SW 1271 (cell line): Measurements from ENCODE around the gene FBLN2.

Experiments used
- DNase-seq, 2 experiments: peaks; one replicate each; lab custom pipeline; 2025; lab: John Stamatoyannopoulos, UW

Gene FBLN2

DNA sequence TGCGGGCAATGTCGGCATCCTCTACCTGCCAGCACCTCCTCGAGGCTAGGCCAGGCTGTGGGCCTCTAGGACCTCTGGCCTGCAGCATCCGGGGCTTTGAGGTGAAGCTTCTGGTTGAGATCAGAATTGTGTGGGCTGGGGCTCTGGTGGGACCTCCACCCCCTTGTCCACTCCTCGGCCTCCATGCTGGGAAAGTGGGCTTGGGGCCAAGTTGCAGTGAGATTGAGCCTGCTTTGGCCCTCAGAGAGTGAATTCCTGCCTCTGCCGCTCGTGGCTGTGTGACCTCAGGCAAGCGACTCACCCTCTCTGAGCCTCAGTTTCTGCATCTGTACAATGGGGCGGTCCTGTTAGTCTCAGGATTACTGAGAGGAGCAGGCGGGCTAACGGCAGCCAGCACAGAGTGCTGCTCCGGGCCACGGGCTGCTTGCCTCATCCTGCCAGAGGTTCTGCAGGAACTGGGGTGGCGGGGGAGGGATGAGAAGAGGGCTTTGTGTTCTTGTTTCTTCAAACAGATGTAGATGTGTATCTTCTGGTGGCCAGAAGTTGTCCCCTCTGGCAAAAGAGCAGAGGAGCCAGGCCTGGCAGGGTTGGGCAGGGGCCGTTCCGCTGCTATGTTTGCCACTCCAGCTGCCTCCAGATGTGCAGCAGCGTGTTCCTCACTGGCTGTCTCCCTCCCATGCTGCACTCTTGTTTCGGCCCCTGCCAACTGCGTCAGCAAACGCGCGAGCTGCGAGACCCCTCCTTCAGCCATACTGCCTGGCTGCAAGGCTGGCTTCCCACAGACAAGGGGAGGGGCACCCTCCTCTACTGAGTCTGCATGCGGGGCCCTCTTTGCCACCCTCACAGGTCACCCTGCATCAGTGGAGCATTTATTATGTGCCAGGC is 33.7 kb downstream of the FBLN2 start:
- DNase-seq: no peak

DNA sequence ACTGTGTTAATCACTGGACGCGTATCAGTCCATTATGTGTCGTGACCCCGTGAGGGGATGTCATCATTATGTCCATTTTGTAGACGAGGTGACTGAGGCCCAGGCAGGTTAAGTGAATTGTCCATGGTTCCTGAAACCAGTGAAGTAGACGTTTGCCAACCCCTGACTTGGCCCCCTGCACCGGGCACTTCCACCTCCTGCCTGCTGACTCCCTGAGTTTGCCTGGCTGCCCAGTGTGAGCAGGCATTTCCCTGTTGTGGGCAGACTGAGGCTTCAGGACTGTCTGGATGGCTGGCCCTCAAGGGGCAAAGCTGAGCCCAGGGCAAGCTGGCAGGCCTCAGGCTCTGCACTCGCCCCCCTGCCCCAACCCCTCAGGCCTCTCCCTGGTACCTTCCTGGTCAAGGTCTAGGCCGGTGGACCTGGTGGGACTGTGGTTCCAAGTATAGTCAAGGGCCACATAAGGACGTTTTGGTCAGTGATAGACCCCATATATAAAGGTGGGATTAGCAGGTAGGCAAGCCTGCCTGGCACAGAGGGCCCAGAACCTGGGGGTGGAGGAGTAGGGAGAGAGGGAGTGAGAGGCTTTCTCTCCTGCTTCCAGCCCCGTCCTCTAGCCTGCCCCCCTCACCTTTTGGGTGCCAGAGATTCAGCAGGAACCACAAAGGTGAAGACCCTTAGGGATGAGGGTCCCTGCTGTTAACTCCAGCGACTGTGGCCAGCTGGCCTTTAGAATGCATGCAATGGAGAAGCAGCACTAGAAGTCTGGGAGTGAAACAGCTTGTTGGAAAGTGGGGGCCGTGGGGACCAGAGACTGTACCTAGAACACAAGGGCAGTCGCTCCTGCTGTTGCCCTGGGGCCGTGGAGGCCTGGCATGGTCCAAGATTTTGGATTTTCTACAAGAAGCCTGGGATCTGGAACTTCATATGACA is 34.6 kb downstream of the FBLN2 start:
- DNase-seq: no peak

DNA sequence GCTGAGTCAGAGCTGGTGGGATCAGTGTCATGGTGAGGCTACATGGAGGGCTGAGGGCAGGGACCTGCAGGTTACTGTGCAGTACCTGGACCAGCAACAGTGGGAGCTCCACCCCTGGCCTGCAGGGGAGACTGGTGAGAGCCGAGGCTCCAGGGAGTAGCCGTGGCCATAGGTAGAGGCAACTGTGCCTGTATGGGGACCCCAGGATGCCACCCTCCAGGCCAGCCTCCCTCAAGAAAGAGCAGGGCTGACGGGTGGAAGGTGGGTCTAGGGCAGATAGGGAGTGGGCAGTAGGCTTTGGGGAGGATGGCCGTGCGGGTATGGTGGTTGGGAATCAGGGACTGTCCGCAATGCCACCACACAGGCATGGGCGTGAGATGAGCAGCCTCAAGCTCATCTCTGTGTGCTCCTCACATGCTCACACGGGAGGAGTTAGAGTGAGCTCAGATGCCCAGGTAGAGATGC is 35.5 kb downstream of the FBLN2 start:
- DNase-seq: no peak

DNA sequence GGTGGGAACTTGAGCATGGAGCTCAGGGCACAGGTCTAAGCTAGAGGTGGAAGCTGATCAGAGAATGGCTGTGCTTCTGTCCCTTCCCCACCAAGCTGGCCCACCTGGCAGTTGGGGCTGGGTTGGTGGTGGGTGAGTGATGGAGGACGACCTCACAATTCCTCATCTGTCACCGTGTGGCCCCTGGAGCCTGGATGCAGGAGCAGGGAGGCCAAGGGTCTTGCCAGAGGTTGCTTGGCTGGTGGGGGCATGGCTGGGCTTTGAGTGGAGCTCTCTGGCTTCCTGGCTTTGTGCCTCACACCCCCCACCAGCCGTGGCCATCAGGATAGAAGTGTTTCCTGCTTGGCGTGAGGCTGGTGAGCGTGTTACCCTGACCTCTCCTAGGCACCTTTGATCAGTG is 36.0 kb downstream of the FBLN2 start:
- DNase-seq: no peak

DNA sequence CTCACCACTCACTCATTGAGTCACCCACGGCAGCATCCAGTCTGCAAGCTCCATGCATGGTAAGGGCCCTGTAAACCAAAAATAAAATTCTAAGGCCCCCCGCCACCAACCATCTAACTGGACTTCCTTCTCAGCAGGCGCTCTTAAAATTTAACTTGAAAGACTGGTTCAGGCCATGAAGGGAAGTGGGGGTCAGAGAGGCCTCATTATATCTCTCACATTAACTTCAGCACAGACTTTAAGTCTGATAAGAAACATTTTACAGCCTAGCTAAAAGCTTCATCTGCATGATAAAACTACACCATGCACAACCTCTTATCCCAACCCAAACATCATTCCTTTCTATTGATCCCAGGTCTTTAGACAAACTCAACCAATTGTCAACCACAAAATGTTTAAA is 38.5 kb downstream of the FBLN2 start:
- no peak for DNase-seq

DNA sequence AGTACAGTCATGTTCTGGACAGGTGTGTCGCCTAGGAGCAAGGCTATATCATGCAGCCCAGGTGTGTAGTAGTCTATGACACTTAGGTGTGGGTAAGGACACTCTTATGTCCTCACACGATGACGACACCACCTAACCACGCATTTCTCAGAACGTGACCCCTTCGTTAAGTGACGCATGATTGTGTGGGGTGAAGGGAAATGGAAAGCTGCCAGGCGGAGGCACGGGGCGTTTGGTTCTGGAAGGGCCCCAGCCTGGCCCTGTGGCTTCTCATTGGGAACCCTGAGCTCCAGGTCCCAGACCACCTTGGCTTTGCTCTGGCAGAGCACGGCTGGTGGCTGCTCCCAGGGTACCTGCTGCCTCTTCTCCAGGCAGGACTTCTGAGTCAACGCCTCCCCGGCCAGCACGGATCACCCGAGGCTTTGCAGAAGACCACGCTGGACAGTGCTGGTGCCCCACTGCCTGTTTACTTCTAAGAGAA is 39.3 kb downstream of the FBLN2 start:
- no peak for DNase-seq

DNA sequence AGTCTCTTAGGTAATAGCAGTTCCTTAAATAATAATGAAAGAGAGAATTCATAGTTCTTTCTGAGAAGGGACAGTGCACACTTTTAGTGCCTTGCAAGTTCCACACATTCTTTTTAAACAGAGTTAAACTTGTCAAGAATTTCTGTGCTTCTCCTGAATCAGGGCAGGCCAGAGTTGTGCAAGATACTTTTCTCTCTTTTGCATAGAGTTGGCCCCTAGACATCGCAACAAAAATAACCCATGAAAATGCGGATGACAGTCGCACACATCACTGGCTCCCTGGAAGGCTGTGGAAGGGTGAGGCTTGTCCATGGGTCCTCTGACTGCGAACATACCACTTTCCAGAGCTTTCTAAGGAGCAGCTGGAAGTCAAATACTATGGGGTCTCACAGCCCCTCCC is 40.1 kb downstream of the FBLN2 start:
- DNase-seq: no peak

DNA sequence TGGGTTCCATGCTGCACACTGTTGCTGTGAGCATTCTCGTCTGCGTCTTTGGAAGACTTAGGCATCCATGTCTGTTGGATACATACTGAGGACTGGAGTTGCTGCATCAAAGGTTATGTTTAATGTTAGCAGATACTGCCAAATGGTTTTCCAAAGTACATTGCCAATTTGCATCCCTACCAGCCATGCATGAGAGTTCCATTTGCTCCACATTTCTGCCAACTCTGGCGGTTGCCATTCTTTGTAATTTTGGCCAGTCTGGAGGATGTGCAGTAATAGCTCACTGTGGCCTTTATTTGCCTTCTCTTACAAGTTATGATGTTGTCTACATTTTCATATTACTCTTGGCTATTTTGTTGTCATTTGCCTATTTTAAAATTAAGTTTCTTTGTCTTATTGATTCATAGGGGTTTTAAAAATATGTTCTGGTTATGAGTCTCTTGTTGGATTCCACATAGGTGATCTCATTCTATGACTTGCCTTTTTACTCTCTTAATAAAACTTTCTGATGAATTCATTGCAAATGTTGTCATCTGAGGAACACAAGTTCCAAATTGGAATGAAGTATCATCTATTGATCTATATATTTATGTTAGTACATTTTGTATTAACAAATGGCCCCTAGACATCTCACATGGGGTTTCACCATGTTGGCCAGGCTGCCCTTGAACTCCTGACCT is 42.1 kb downstream of the FBLN2 start:
- DNase-seq: no peak

DNA sequence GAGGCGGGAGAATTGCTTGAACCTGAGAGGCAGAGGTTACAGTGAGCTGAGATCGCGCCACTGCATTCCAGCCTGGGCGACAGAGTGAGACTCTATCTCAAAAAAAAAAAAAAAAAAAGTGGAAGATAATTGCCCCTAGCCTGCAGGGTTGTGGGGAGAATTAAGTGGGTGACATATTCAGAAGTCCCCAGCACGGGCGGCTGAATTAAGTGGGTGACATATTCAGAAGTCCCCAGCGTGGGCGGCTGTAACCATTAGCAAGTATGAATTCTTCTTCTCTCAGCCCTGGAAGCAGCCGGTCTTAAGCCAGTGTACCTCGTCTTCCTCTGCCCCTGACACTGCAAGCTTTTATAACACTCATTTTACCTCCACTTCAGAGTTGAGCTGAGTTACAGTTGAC is 44.7 kb downstream of the FBLN2 start:
- no peak for DNase-seq

DNA sequence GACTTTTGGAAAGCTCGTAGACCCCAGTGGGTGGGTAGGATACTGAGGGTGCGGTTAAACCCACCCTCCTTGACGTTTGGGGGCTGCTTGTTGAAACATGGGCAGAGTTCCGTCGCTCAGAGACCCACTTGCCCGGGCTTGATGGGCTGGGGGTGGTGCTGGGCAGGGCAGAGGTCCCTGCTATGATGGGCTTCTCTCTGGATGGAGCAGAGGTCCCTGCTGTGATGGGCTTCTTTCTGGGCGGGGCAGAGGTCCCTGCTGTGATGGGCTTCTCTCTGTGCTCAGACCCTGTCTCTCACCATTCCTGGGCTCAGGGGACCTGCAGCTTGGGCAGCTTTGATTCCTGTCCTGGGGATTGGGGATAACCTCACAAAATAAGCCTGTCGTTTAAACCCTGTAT is 45.2 kb downstream of the FBLN2 start:
- no peak for DNase-seq

DNA sequence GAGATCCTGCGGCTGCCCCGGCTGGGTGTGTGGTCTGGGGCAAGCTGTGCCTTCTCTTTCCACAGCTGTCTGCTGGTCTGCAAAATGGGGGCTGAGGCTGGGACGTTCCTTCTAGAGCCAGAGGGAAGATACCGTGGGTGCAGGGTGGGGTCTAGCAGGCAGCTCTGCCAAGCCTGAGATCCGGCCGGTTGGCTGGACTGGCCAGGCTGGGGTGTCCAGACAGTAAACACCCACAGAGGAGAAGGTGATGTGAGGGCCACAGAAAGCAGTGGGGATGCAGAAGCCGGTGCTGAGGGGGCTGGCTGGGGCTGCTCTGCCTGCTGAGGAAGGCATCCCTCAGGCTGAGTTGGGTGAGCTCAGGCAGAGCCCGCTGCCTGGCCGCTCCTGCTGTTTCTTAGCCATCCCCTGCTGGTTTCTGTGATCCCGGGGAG is 46.1 kb downstream of the FBLN2 start:
- no peak for DNase-seq

DNA sequence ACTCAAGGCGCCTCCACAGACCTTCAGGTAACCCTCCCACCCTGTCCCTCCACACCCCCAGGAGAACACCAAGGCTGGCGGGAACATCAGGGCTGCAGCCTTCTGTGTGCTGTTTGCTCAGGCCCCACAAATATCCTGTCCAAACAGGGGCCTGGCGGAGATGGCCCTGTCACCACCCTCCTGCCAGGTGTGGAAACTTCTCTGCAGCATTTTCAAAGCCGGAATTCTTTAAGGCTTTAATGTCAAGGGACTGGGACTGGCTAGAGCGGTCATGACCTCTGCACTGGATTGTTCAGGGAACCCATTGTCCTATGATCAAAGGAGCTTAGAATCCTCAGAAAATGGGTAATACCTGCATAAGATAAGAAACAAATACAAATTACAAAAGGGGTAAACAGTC is 46.6 kb downstream of the FBLN2 start:
- DNase-seq: no peak

DNA sequence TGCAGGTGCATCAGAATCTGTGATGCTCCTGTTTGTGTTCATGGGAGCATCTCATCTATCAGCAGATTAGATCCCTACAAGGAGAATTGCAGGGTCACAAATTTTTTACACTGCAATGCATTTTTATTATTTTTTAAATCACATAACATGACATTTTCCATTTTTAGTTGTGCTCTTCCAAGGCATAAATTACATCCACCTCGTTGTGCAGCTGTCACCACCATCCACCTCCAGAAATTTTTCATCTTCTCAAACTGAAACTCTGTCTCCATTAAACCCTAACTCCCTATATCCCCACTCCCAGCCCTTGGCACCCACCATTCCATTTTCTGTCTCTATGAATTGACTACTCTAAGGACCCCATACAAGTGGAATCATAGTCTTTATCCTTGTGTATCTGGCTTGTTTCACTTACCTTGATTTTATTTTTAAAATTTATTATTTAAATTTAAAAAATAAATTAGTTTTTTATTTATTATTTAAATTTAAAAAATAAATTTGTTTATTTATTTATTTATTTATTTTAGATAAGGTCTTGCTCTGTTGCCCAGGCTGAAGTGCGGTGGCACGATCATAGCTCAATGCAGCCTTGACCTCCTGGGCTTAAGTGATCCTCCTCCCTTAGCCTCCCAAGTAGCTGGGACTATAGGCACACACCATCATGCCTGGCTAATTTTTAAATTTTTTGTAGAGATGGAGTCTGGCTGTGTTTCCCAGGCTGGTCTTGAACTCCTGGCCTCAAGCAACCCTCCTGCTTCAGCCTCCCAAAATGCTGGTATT is 47.7 kb downstream of the FBLN2 start:
- no peak for DNase-seq

DNA sequence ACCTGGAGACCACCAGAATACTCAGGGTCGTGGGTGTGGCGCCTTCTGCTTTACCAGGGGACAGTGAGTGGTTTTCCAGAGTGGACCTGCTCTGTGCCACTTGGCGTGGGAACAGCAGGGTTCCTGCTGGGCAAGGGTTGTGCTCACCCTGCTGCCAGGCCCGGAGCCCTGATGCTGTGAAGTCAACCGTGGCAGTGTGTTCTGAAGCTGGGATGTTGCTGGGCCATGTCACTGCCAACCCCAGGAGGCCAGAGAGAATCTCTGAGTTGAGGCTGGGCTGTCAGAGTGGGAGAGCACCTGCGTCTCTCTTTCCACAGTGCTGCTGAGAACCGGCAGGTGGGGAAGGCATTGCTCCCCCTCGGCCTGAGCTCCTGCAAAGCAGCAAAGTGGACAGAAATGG is 48.7 kb downstream of the FBLN2 start:
- no peak for DNase-seq

DNA sequence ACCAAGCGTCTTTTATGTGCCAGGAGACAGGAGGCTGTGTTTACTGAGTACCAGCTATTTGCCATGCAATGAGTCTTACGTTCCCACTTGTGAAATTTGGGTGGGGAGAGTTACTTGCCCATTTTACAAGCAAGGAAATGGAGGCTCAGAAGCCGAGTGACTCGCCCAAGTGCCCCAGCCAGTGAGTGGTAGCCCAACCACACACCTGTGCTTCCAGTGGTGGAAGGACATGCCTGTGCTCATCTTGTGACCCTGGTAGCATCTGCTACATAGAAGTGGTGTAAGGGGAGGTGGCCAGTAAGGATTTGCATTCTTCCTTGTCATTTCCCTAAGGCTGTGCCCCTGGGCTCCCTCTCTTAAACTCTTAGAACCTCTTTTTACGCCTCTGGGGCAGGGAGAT is 49.3 kb downstream of the FBLN2 start:
- no peak for DNase-seq

DNA sequence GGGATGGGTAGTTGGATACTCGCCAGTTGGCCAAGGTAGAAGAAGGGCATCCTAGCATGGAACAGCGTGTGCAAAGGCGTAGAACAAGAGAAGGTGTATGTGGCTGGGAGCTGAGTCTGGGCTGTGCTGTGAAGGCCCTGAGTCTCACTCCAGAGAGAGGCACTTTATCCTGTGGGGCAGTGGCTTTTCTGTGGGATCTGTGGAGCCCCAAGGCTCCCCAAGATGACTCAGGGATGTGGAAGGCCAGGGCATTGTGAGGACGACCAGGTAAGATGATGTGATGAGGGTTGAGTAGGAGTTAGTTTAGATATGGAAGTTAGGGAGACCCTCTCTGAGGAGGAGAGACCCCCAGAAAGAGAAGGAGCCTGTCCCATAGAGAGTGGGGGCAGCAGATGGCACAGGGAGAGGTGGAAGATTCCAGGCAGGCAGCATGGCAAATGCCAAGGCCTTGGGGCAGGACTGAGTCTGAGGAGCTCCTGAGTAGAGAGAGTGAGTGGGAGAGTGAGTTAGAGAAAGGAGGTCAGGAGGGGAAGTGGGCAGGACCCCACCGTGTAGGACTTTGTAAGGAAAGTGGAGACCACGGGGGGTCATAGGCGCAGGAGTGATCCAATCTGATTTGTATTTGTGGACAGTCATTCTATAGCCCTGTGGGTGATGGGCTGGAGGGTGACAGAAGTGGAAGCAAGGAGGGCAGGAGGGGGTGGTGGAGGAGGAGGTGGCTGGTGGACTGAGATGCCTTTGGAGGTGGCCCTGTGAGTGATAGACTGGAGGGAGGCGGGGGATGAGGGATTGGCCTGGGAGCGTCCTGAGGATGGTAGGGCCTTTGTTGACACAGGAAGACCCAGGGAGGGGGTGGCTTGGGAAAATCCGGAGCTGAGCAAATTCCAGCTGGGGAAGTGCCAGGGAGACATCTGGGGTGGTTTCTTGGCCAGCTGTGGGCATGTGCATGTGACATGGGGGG is 50.3 kb downstream of the FBLN2 start:
- no peak for DNase-seq

DNA sequence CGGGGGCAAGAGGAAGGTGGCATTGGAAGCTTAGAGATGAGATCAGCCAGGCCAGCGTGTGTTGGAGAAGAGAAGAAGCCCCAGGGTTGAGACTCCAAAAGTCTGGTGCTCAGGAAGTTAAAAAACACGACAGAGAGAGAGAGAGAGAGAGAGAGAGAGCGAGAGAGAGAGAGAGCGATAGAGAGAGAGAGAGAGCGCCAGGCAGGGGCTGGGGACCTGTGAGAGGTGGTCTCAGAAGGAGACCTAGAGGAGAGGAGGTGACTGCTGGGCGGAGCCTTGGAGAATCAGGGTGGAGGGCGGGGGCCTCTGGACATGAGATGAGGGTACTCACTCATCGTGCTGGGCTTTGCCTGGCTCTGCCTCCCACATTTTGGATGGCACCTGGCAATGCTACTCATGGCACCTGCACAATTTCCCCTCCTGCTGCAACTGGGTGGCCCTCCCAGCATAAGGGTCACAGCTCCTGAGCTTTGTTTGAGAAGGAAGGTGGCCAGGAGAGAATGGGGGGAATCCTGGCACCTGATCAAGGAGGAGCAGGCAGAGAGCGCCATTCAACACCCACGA is 51.0 kb downstream of the FBLN2 start:
- DNase-seq: no peak

DNA sequence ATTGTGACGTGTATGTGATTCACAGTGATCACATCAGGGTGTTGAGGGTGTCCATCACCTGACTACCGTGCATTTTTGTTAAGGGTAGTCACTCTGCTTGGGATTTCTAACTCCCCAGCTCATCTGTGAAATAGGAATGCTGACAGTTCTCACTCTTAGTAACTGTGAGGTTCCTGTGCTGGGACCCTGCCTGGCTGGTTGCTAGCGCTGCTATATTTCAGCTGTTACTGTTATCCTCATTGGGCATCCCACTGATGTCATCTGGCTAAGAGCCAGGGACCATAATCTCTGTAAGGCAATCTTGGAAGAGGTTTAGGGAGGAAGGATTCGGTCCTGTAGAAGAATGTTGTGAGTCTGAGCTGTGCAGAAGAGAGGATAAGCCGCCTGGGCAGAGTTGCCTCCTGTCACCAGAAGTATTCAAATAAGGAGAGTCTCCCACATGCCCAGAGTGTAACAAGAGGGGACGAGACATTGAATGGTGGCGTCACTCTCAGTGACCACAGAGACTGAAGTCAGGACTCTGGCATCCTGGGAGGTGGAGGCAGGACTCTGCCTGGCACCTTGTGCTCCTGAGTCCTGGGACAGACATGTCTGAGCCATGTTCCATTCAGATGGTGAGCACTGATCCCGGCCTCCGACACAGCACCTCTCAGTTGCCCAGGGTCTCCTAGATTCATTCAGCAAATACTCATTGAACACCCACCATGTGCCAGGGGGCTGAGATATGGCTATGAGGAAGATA is 52.2 kb downstream of the FBLN2 start:
- peak in 1 of 2 experiments; percentile 31 for DNase-seq

DNA sequence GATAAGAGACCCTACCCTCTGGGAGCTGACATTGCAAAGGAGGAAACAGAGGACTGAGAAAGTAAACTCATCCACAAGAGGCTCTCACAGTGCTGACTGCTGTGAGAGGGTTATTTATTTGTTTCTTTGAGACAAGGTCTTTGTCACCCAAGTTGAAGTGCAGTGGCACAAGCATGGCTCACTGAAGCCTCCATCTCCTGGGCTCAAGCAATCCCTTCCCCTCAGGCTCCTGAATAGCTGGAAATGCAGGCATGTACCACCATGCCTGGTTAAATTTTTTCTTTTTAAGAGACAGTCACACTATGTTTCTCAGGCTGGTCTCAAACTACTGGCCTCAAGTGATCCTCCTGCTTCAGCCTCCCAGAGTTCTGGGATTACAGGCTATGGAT is 52.8 kb downstream of the FBLN2 start:
- DNase-seq: no peak
